ENCODE results near the gene LRIG1.

LRIG1 gene

GRCh38 chr3:66508461-66508860, 7.6 kb upstream of the LRIG1 start:
- H4K20me1 ChIP-seq, result no peaks in the 10 kb centered on the region
- peaks cover 0 to 9% (median 0%) of the 10 kb centered on the region in 11 experiments; a peak in 2 of 22 replicates for H3K9me3 ChIP-seq (replicated peaks in 1 of 11)
- H3K4me1 ChIP-seq, result no peaks in the 10 kb centered on the region
- H3K4me2 ChIP-seq, result no peak overlapping the region
- TF ChIP-seq Cebpa-rat (IDR thresholded peaks at IDR 0.05), result no peak
- no peaks in the 10 kb centered on the region for H3K36me3 ChIP-seq
- no peak overlapping the region for H3K4me3 ChIP-seq
- no peaks in the 10 kb centered on the region; a peak in 2 of 22 replicates for H3K27me3 ChIP-seq
- H3K9ac ChIP-seq, result no peak overlapping the region
- H3K27ac ChIP-seq, result no peak overlapping the region

GRCh38 chr3:66507423-66508260, 6.8 kb upstream of the LRIG1 start:
- Histone ChIP-seq H3K4me1 (peaks cover 0 to 8% (median 5%) of the 10 kb centered on the region in 10 experiments; a peak in 8 of 20 replicates), H3K27ac (no peak overlapping the region), H3K27me3 (no peaks in the 10 kb centered on the region; a peak in 3 of 22 replicates), H3K9me3 (replicated peaks in 1 of 11) (peaks cover 0 to 4% (median 0%) of the 10 kb centered on the region in 11 experiments; a peak in 2 of 22 replicates), H4K20me1 (no peaks in the 10 kb centered on the region), H3K4me3 (no peak overlapping the region), H3K4me2 (no peak overlapping the region), H3K36me3 (no peaks in the 10 kb centered on the region), H3K9ac (no peak overlapping the region)
- TF ChIP-seq Cebpa-rat (IDR thresholded peaks at IDR 0.05), result no peak

DNA sequence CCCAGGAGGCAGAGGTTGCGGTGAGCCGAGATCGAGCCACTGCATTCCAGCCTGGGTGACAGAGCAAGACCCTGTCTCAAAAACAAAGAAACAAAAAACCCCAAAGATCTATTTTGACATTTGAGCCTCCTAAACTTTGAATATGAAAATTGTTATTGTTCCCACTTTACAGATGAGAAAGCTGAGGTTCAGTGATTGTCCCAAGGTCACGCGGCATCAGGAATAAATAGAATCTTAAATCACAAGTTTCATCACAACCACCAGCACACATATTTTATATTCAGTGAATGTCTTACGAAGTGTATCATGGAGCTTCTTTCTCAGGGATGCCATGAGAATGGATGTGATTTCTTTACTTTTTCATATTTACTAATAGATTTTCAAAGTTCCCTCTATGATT, 5.3 kb upstream of the LRIG1 start:
- Histone ChIP-seq H3K9ac (no peak overlapping the region), H4K20me1 (peaks cover 0 to 6% (median 0%) of the 10 kb centered on the region in 11 experiments; a peak in 1 of 22 replicates), H3K36me3 (no peaks in the 10 kb centered on the region), H3K4me3 (no peak overlapping the region), H3K27me3 (no peaks in the 10 kb centered on the region; a peak in 4 of 22 replicates), H3K27ac (no peak overlapping the region), H3K4me2 (no peak overlapping the region), H3K4me1 (peaks cover 0 to 21% (median 15%) of the 10 kb centered on the region in 10 experiments; a peak in 17 of 20 replicates), H3K9me3 (replicated peaks in 1 of 11) (no peaks in the 10 kb centered on the region)
- no peak for TF ChIP-seq Cebpa-rat (IDR thresholded peaks at IDR 0.05)

DNA sequence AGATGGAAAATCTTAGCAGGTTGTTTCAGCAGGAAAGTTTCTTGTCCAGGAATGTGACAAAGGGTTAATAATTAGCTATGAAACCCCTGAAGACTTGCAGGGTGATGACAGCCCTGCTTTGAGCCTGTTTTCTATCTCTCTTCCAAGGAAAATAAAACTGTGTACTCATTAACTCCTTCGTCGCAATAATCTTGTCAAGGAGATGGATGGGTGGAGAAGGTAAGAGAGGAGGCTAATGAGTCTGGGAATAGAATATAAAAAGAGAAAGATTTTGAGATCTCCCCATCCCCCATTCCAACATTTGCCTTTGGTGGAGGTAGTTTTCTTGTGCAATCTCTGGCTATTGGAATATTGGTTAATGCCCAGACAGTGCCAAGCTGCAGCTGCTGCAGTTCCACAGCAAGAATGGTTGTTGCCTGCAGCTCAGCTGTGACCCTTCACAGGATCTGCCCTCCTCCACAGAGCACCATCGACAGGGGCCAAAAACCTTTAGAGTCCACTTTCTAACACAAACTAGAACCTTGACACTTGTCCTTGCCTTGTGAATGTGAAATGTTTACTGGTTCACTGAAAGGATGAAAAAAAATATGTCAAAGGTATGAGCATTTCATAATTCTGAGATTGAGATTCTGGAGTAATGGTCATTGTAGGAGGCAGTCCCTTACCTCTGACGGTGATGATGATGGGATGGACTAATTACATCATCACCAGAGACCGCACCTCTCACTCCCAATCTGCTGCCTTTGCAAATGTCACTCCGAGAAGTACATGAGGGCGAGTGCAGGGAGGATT, 4.2 kb upstream of the LRIG1 start:
- H3K4me1 ChIP-seq, result peaks cover 0 to 21% (median 15%) of the 10 kb centered on the region in 10 experiments; a peak in 17 of 20 replicates
- H4K20me1 ChIP-seq, result peaks cover 0 to 13% (median 0%) of the 10 kb centered on the region in 11 experiments; a peak in 6 of 22 replicates

DNA sequence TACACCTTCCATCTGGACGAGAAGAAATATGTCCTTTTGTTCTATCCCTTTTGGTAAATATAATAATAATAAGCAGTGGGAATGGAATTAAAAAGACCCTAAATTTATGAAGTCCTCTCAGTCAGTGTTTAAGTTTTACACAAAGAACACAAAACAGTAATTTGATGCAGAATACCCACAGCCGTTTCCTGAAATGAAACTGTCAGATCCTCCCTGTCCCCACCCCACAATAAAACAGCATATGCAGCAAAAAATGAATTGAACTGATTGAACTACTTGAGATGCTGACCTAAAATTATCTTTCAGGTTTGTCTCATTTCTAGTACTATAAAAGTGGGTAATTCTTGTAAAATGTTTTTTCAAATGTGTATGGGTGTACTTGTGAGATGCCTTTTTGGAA, 2.2 kb upstream of the LRIG1 start:
- H3K9ac ChIP-seq, result no peak overlapping the region
- no peaks in the 10 kb centered on the region; a peak in 4 of 22 replicates for H3K27me3 ChIP-seq
- H3K4me2 ChIP-seq, result peak overlapping the region in 5 of 11 experiments; percentile 9 to 91 (median 79); a peak in 7 of 22 replicates
- H3K36me3 ChIP-seq, result no peaks in the 10 kb centered on the region
- TF ChIP-seq Cebpa-rat (IDR thresholded peaks at IDR 0.05), result no peak
- H3K27ac ChIP-seq, result no peak overlapping the region
- H3K9me3 ChIP-seq (replicated peaks in 1 of 11), result no peaks in the 10 kb centered on the region
- peaks cover 14 to 35% (median 27%) of the 10 kb centered on the region in 10 experiments for H3K4me1 ChIP-seq
- H4K20me1 ChIP-seq, result peaks cover 0 to 31% (median 11%) of the 10 kb centered on the region in 11 experiments; a peak in 10 of 22 replicates
- no peak overlapping the region for H3K4me3 ChIP-seq

More for the DNA sequence above, 4.2 kb upstream of the LRIG1 start:
- Histone ChIP-seq H3K9me3 (replicated peaks in 1 of 11) (no peaks in the 10 kb centered on the region), H3K36me3 (no peaks in the 10 kb centered on the region), H3K27me3 (no peaks in the 10 kb centered on the region; a peak in 4 of 22 replicates), H3K4me2 (no peak overlapping the region), H3K9ac (no peak overlapping the region), H3K27ac (no peak overlapping the region), H3K4me3 (no peak overlapping the region)
- no peak for TF ChIP-seq Cebpa-rat (IDR thresholded peaks at IDR 0.05)

GRCh38 chr3:66502245-66502874, 1.5 kb upstream of the LRIG1 start:
- Histone ChIP-seq H4K20me1 (peaks cover 0 to 35% (median 15%) of the 10 kb centered on the region in 11 experiments; a peak in 10 of 22 replicates), H3K27me3 (no peaks in the 10 kb centered on the region; a peak in 4 of 22 replicates), H3K9ac (no peak overlapping the region), H3K4me3 (no peak overlapping the region), H3K27ac (no peak overlapping the region), H3K4me2 (peak overlapping the region in 6 of 11 experiments; percentile 9 to 96 (median 85); a peak in 9 of 22 replicates), H3K9me3 (replicated peaks in 1 of 11) (no peaks in the 10 kb centered on the region), H3K36me3 (no peaks in the 10 kb centered on the region), H3K4me1 (peaks cover 21 to 41% (median 33%) of the 10 kb centered on the region in 10 experiments)
- no peak for TF ChIP-seq Cebpa-rat (IDR thresholded peaks at IDR 0.05)

GRCh38 chr3:66501483-66502244, 842 bp upstream of the LRIG1 start:
- no peaks in the 10 kb centered on the region for H3K9me3 ChIP-seq (replicated peaks in 1 of 11)
- peaks cover 28 to 48% (median 40%) of the 10 kb centered on the region in 10 experiments for H3K4me1 ChIP-seq
- peak overlapping the region; percentile 52 to 97 (median 58) for H3K4me3 ChIP-seq
- TF ChIP-seq Cebpa-rat (IDR thresholded peaks at IDR 0.05), result no peak
- H3K27ac ChIP-seq, result peak overlapping the region in 1 of 11 experiments; percentile 32; a peak in 2 of 22 replicates
- H3K27me3 ChIP-seq, result no peaks in the 10 kb centered on the region; a peak in 4 of 22 replicates
- peaks cover 0 to 39% (median 15%) of the 10 kb centered on the region in 11 experiments; a peak in 10 of 22 replicates for H4K20me1 ChIP-seq
- peak overlapping the region in 9 of 11 experiments; percentile 37 to 65 (median 53); a peak in 15 of 22 replicates for H3K9ac ChIP-seq
- peak overlapping the region; percentile 74 to 96 (median 87) for H3K4me2 ChIP-seq
- no peaks in the 10 kb centered on the region for H3K36me3 ChIP-seq
